H1 (cell line): ENCODE results near the gene DNAJA3. TPM values are rescaled to one million over a fixed set of nuclear protein-coding genes. Genes with fewer than 3 reads are reported as not detected.
A peak's percentile ranks its signal among the peaks of the same experiment; 100 is the strongest.

ENCODE experiments used
- CTCF ChIA-PET: fragments of 300-600 bp; sonication (Branson Sonifier 250); formaldehyde crosslinking; loops from one replicate; lab custom pipeline; 2021; ENCODE audit not compliant: partially characterized antibody; lab: Charles Lee
- POLR2A ChIA-PET: fragments of 300-600 bp; sonication (Branson Sonifier 250); formaldehyde crosslinking; loops from one replicate; lab custom pipeline; 2021; ENCODE audit warnings: inconsistent platforms; ENCODE audit not compliant: partially characterized antibody; lab: Charles Lee
- DNase-seq, 2 experiments: peaks; one replicate each; pipeline versions ENCODE4 v3.0.0 to v3.0.0-alpha.2; 2010 to 2022; ENCODE audit warnings: low spot score in 2 of 2, low read depth in 1 of 2, mixed read lengths in 1 of 2
- FAIRE-seq: peaks from 2 replicates; lab custom pipeline; 2011; peaks lifted over from hg19 to GRCh38; lab: Jason Lieb, UNC
- H2AFZ ChIP-seq: 2 replicates; pipeline ENCODE4 v1.8.1; 2012; ENCODE audit warnings: low read length, inconsistent platforms
- H2AK5ac ChIP-seq: 2 replicates; pipeline ENCODE4 v1.6.1; 2013; ENCODE audit warnings: low read depth, low read length
- H2BK120ac ChIP-seq: replicated peaks from 2 replicates; pipeline ENCODE3; 2013; ENCODE audit warnings: low read depth, low read length, inconsistent platforms
- H2BK12ac ChIP-seq: 2 replicates; pipeline ENCODE4 v1.6.1; 2013; ENCODE audit warnings: low read depth, low read length
- H2BK15ac ChIP-seq: 2 replicates; pipeline ENCODE4 v1.6.1; 2013; ENCODE audit warnings: low read length
- H2BK20ac ChIP-seq: 2 replicates; pipeline ENCODE4 v1.6.1; 2013; ENCODE audit warnings: low read length
- H2BK5ac ChIP-seq: 2 replicates; pipeline ENCODE4 v1.6.1; 2013; ENCODE audit warnings: low read depth, low read length
- H3K14ac ChIP-seq: 2 replicates; pipeline ENCODE4 v1.6.1; 2013; ENCODE audit warnings: inconsistent platforms; ENCODE audit not compliant: insufficient read length
- H3K18ac ChIP-seq: 2 replicates; pipeline ENCODE4 v1.6.1; 2013; ENCODE audit warnings: low read length; ENCODE audit errors: extremely low read depth
- H3K23ac ChIP-seq: 2 replicates; pipeline ENCODE4 v1.6.1; 2013; ENCODE audit warnings: inconsistent platforms; ENCODE audit not compliant: insufficient read length
- H3K23me2 ChIP-seq: 2 replicates; pipeline ENCODE4 v1.6.1; 2013; ENCODE audit warnings: low read depth, low read length
- H3K27ac ChIP-seq: 2 replicates; pipeline ENCODE4 v1.6.1; 2011; ENCODE audit warnings: low read depth, low read length, inconsistent platforms
- H3K27me3 ChIP-seq, 4 experiments: replicated peaks in 1 of 4; 1 replicate in 1 of 4; 2 replicates in 3 of 4; pipeline versions ENCODE4 v1.6.1 to v1.8.1; 2011 to 2013; ENCODE audit warnings: low read length in 3 of 4, mild to moderate bottlenecking in 3 of 4, inconsistent platforms in 2 of 4, mixed read lengths in 2 of 4, moderate library complexity in 1 of 4; ENCODE audit not compliant: control insufficient read depth in 3 of 4, insufficient read depth in 3 of 4; ENCODE audit errors: extremely low read depth in 1 of 4
- H3K36me3 ChIP-seq, 4 experiments: 2 replicates each; pipeline versions ENCODE4 v1.6.1 to v1.8.1; 2011 to 2013; ENCODE audit warnings: mild to moderate bottlenecking in 4 of 4, low read length in 3 of 4, moderate library complexity in 2 of 4, control low read depth in 1 of 4, inconsistent platforms in 1 of 4; ENCODE audit not compliant: insufficient read depth in 4 of 4, control insufficient read depth in 2 of 4
- H3K4ac ChIP-seq: replicated peaks from 2 replicates; pipeline ENCODE3; 2013; ENCODE audit warnings: low read length, low read depth, mixed read lengths, inconsistent platforms; ENCODE audit not compliant: insufficient read length
- H3K4me1 ChIP-seq, 4 experiments: replicated peaks in 1 of 4; 1 replicate in 1 of 4; 2 replicates in 3 of 4; pipeline versions ENCODE4 v1.6.1 to v1.8.1; 2011 to 2013; ENCODE audit warnings: low read length in 3 of 4, inconsistent platforms in 2 of 4, mixed read lengths in 1 of 4; ENCODE audit not compliant: insufficient read depth in 4 of 4, control insufficient read depth in 3 of 4
- H3K4me2 ChIP-seq, 2 experiments: 2 replicates each; pipeline versions ENCODE4 v1.6.1 to v1.8.1; 2011 to 2013; ENCODE audit warnings: low read depth in 2 of 2, low read length in 2 of 2, control low read depth in 1 of 2, inconsistent platforms in 1 of 2, mild to moderate bottlenecking in 1 of 2; ENCODE audit not compliant: insufficient read depth in 1 of 2
- H3K4me3 ChIP-seq, 4 experiments: fragments of 200-600, 300-600 bp in 1 of 4; sonication (generic), shearing (Covaris generic), sonication (Bioruptor Twin) in 1 of 4; 2 replicates each; pipeline versions ENCODE4 v1.5.1 to v1.8.1; 2011 to 2016; ENCODE audit warnings: low read length in 4 of 4, low read depth in 3 of 4, control low read depth in 2 of 4, inconsistent platforms in 2 of 4, mild to moderate bottlenecking in 2 of 4, mixed read lengths in 1 of 4, moderate library complexity in 1 of 4; ENCODE audit not compliant: insufficient read depth in 2 of 4; ENCODE audit errors: extremely low read depth in 1 of 4
- H3K56ac ChIP-seq: replicated peaks from 2 replicates; pipeline ENCODE3; 2013; ENCODE audit warnings: low read depth, mild to moderate bottlenecking, mixed read lengths, low read length, inconsistent platforms; ENCODE audit not compliant: insufficient read length
- H3K79me1 ChIP-seq: 2 replicates; pipeline ENCODE4 v1.6.1; 2013; ENCODE audit warnings: low read depth, low read length, control low read depth
- H3K79me2 ChIP-seq, 2 experiments: 2 replicates each; pipeline versions ENCODE4 v1.6.1 to v1.8.1; 2012 to 2013; ENCODE audit warnings: low read length in 2 of 2, mild to moderate bottlenecking in 2 of 2, inconsistent platforms in 1 of 2; ENCODE audit not compliant: insufficient read depth in 2 of 2, control insufficient read depth in 1 of 2
- H3K9ac ChIP-seq, 4 experiments: replicated peaks in 1 of 4; 1 replicate in 1 of 4; 2 replicates in 3 of 4; pipeline versions ENCODE4 v1.6.1 to v1.8.1; 2011 to 2013; ENCODE audit warnings: low read depth in 3 of 4, low read length in 3 of 4, control low read depth in 2 of 4, mild to moderate bottlenecking in 2 of 4, moderate library complexity in 2 of 4, inconsistent platforms in 1 of 4; ENCODE audit errors: extremely low read depth in 1 of 4
- H3K9me3 ChIP-seq, 2 experiments: 2 replicates each; pipeline versions ENCODE4 v1.6.1 to v1.8.1; 2012 to 2013; ENCODE audit warnings: mild to moderate bottlenecking in 2 of 2, moderate library complexity in 2 of 2, control low read depth in 1 of 2, inconsistent platforms in 1 of 2, low read depth in 1 of 2, low read length in 1 of 2, mixed read lengths in 1 of 2; ENCODE audit not compliant: insufficient read depth in 2 of 2
- H4K20me1 ChIP-seq, 2 experiments: replicated peaks in 1 of 2; 2 replicates each; pipeline versions ENCODE3 to v1.8.1; 2011 to 2013; ENCODE audit warnings: inconsistent platforms in 2 of 2, low read length in 2 of 2, mild to moderate bottlenecking in 1 of 2; ENCODE audit not compliant: insufficient read depth in 2 of 2, control insufficient read depth in 1 of 2
- H4K5ac ChIP-seq: 2 replicates; pipeline ENCODE4 v1.6.1; 2013; ENCODE audit warnings: low read length, low read depth, mixed read lengths, inconsistent platforms; ENCODE audit not compliant: insufficient read length
- H4K8ac ChIP-seq: 2 replicates; pipeline ENCODE4 v1.8.0; 2013; ENCODE audit warnings: mild to moderate bottlenecking, moderate library complexity, low read length, inconsistent platforms; ENCODE audit not compliant: insufficient read depth; ENCODE audit errors: extremely low read depth
- H4K91ac ChIP-seq: replicated peaks from 2 replicates; pipeline ENCODE3; 2013; ENCODE audit warnings: low read length, mixed read lengths, inconsistent platforms; ENCODE audit not compliant: insufficient read length
- ASH2L ChIP-seq: fragments of 200-600, 300-600 bp; sonication (generic); IDR thresholded peaks from one replicate; pipeline ENCODE4 v1.7.1; 2017; ENCODE audit warnings: low read length
- BACH1 ChIP-seq: IDR thresholded peaks from 2 replicates; pipeline ENCODE4 v1.6.1; 2012; ENCODE audit warnings: low read length, improper control_type of control experiment
- BCL11A ChIP-seq, 2 experiments: IDR thresholded peaks; one replicate each; pipeline ENCODE4 v1.6.1; 2011; ENCODE audit warnings: low read depth in 2 of 2, low read length in 2 of 2, mild to moderate bottlenecking in 2 of 2
- CBX5 ChIP-seq: fragments of 300-800, 300-1000 bp; sonication (generic); IDR thresholded peaks from 2 replicates; pipeline ENCODE4 v1.7.1; 2016; ENCODE audit warnings: antibody characterized with exemption, low read length, low read depth
- CBX8 ChIP-seq: fragments of 300-800, 300-1000 bp; sonication (generic); IDR thresholded peaks from 2 replicates; pipeline ENCODE4 v1.7.1; 2016; ENCODE audit warnings: low read depth, low read length, borderline replicate concordance
- CEBPB ChIP-seq: IDR thresholded peaks from 2 replicates; pipeline ENCODE4 v1.6.1; 2012; ENCODE audit warnings: low read depth, low read length
- JUN ChIP-seq: IDR thresholded peaks from 2 replicates; pipeline ENCODE4 v1.6.1; 2011; ENCODE audit warnings: low read depth, mild to moderate bottlenecking, improper control_type of control experiment, low read length
- NANOG ChIP-seq: IDR thresholded peaks from 2 replicates; pipeline ENCODE4 v1.6.1; 2011; ENCODE audit warnings: low read length, low read depth, mild to moderate bottlenecking, inconsistent platforms; ENCODE audit not compliant: insufficient read depth, poor library complexity, severe bottlenecking
- POU5F1 ChIP-seq: IDR thresholded peaks from 2 replicates; pipeline ENCODE4 v1.6.1; 2011; ENCODE audit warnings: low read depth, mild to moderate bottlenecking, low read length, moderate library complexity
- RAD21 ChIP-seq, 2 experiments: IDR thresholded peaks in 1 of 2; conservative IDR thresholded peaks in 1 of 2; 2 replicates each; pipeline ENCODE4 v1.6.1; 2011; ENCODE audit warnings: low read depth in 2 of 2, low read length in 2 of 2, improper control_type of control experiment in 1 of 2, inconsistent platforms in 1 of 2, mild to moderate bottlenecking in 1 of 2, moderate library complexity in 1 of 2
- SAP30 ChIP-seq: fragments of 300-600 bp; sonication (generic); IDR thresholded peaks from 2 replicates; pipeline ENCODE4 v1.7.1; 2012; ENCODE audit warnings: low read length, moderate library complexity, mild to moderate bottlenecking, inconsistent platforms; ENCODE audit not compliant: insufficient read depth, insufficient replicate concordance
- TBP ChIP-seq: IDR thresholded peaks from 2 replicates; pipeline ENCODE4 v1.6.1; 2011; ENCODE audit warnings: low read depth, low read length, improper control_type of control experiment
- TCF12 ChIP-seq: IDR thresholded peaks from 2 replicates; pipeline ENCODE4 v1.6.1; 2011; ENCODE audit warnings: low read depth, mild to moderate bottlenecking, low read length
- WGBS, 2 experiments: shearing (Covaris generic) in 1 of 2; methylation state at CpG; one replicate each; pipeline versions ENCODE4 v1.1.6 to v1.1.7; 2013 to 2015; ENCODE audit warnings: low lambda C conversion rate in 2 of 2, mixed read lengths in 2 of 2, inconsistent platforms in 1 of 2, low coverage in 1 of 2, missing lambda C conversion rate in 1 of 2; ENCODE audit not compliant: insufficient replicate concordance in 2 of 2, insufficient coverage in 1 of 2, insufficient read length in 1 of 2; ENCODE audit errors: extremely low coverage in 1 of 2, missing lambda C conversion rate in 1 of 2; 5-methylcytosine and 5-hydroxymethylcytosine counted together
- polyA plus RNA-seq, 7 experiments: library from polyadenylated mRNA; depleted of rRNA in 3 of 7; stranded (reverse) in 5 of 7; unstranded in 2 of 7; fragments of >200 nt in 5 of 7; fragments of 200-250 nt in 2 of 7; gene quantifications; 1 replicate in 5 of 7; 2 replicates in 1 of 7; 4 replicates in 1 of 7; pipeline versions ENCODE4 v1.2.1 to v1.2.3, GENCODE V29; 2011 to 2013; ENCODE audit warnings: missing spikeins in 2 of 7, mixed read lengths in 2 of 7
- total RNA-seq: library from RNA; stranded (reverse); fragmentation: NEBNext Ultra II Directional; extraction: Animal tissue kit (Norgen Biotek cat#: 25700); gene quantifications from 2 replicates; pipeline ENCODE4 v1.2.1, GENCODE V29; 2021

Gene DNAJA3
- total and polyA plus RNA-seq, 2 of the 8 experiments (the other 6 are each of a cell fraction or from before 2014, with no cell fraction given), result 37.3 to 59.1 TPM

DNA sequence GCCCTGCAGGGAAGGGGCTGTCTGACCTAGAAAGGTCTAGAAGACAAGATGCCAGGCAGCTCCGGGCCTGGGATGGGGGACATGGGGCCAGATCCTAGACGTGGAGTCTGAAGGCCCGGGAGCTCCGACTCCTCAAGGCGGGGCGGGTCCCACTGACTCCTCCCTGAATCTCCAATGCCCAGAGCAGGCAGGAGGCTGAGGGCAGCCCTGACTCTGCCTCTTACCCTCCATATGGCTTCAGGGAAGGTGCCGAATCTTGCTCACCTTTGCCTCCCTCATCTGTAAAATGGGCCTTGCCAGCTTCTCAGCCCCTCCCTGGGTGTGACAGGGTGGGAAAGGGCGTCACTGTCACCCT lies 39.2 kb upstream of the DNAJA3 start:
- H4K20me1 ChIP-seq, result peaks cover 3 to 9% of the 10 kb centered on the region in 2 experiments
- no peak overlapping the region for H3K4me2 ChIP-seq
- H3K79me2 ChIP-seq, result no peaks in the 10 kb centered on the region
- no peak overlapping the region for H2BK20ac ChIP-seq
- WGBS, 2 experiments, result 86% methylated on average over 8 of the region's 8 CpGs; no CpG with 5 or more reads in 1 of the 2 experiments
- no peak overlapping the region for H2BK15ac ChIP-seq
- H3K4me3 ChIP-seq, result no peak overlapping the region
- H4K5ac ChIP-seq, result no peak overlapping the region
- peak in 1 of 2 experiments; percentile 50 for DNase-seq
- H2BK5ac ChIP-seq, result no peak overlapping the region
- no peaks in the 10 kb centered on the region for H3K23me2 ChIP-seq
- no peaks in the 10 kb centered on the region for H3K27me3 ChIP-seq
- no peak overlapping the region for H3K23ac ChIP-seq
- H3K18ac ChIP-seq, result no peak overlapping the region
- no peak overlapping the region for H3K56ac ChIP-seq
- H2AFZ ChIP-seq, result no peak overlapping the region
- POLR2A ChIA-PET, result interaction anchor here (0.7 to 11.9 kb wide), 3 partner anchors 9 to 115 kb away, joined by 3 to 223 read pairs (median 4); no protein-coding TSS in a partner anchor
- H3K4ac ChIP-seq, result no peak overlapping the region
- H3K36me3 ChIP-seq, result peaks cover 0 to 12% (median 2%) of the 10 kb centered on the region in 4 experiments; a peak in 2 of 8 replicates
- H3K9me3 ChIP-seq, result no peaks in the 10 kb centered on the region
- no peak overlapping the region for H2BK12ac ChIP-seq
- no peak overlapping the region for H4K91ac ChIP-seq
- no peaks in the 10 kb centered on the region for H3K79me1 ChIP-seq
- no peak overlapping the region for H3K14ac ChIP-seq
- TF ChIP-seq TCF12 (no peak), POU5F1 (no peak), CBX8 (no peak), SAP30 (no peak), NANOG (no peak), TBP (no peak), JUN (no peak), ASH2L (no peak), RAD21 (IDR thresholded peaks at IDR 0.05 in 1 of 2, conservative IDR thresholded peaks at IDR 0.05 in 1 of 2; ENCODE audit: low read depth in 2 of 2, low read length in 2 of 2) (no peak), CBX5 (no peak), BCL11A (IDR thresholded peaks at IDR 0.05; ENCODE audit: low read depth in 2 of 2, low read length in 2 of 2) (no peak), CEBPB (no peak), BACH1 (no peak)
- TF ChIP-seq, all 59 proteins: peak for 0
- Histone ChIP-seq H4K8ac (no peak overlapping the region; the same call in 1 of the 2 replicates), H2AK5ac (no peak overlapping the region), H2BK120ac (no peak overlapping the region), H3K9ac (no peak overlapping the region), H3K4me1 (peaks cover 0 to 29% (median 24%) of the 10 kb centered on the region in 4 experiments; a peak in 6 of 7 replicates), H3K27ac (no peak overlapping the region)
- CTCF ChIA-PET, result interaction anchor here (0.6 to 24.8 kb wide), 5 partner anchors 10 to 1203 kb away, joined by 3 to 659 read pairs (median 123); no protein-coding TSS in a partner anchor
- FAIRE-seq, result no peak
